CD4-positive, alpha-beta T cell treated with Interleukin-2 at 100 ng/mL for 4 hours (primary cell): ENCODE measurements around the gene ETDB.
A peak's percentile ranks its signal among the peaks of the same experiment; 100 is the strongest.
"Not testable (repeated sequence)": the region's sequence is repeated elsewhere in the genome, so short reads cannot be mapped to it uniquely, and the experiment has no call there.

Experiments
- DNase-seq: peaks from one replicate; pipeline ENCODE4 v3.0.0-alpha.2; 2020; ENCODE audit warnings: low spot score

Gene ETDB

GRCh38 chrX:135120056-135120576 lies at the start of gene ETDB:
ETDB (minus strand) TSS chrX:135120526; CDS start chrX:135119261, 1,265 bp downstream.
- DNase-seq = not testable (repeated sequence)

- not testable (repeated sequence) for DNase-seq
Measured at GRCh38 chrX:135169534-135169933, 49.2 kb upstream of the ETDB start.

GRCh38 chrX:135168486-135168885 lies 48.2 kb upstream of the ETDB start:
- DNase-seq = no peak

GRCh38 chrX:135154688-135155087 lies 34.4 kb upstream of the ETDB start:
- DNase-seq = not testable (repeated sequence)

- DNase-seq = not testable (repeated sequence)
Measured at GRCh38 chrX:135126145-135126544, 5.8 kb upstream of the ETDB start.

GRCh38 chrX:135116064-135116463 lies 4.3 kb downstream of the ETDB start:
- DNase-seq = not testable (repeated sequence)

GRCh38 chrX:135114392-135114791 lies 5.9 kb downstream of the ETDB start:
- DNase-seq = no peak

GRCh38 chrX:135112743-135113142 lies 7.6 kb downstream of the ETDB start:
- DNase-seq = no peak

- DNase-seq = peak; percentile 43
Measured at GRCh38 chrX:135112096-135112729, 8.1 kb downstream of the ETDB start.

GRCh38 chrX:135109554-135109953 lies 10.8 kb downstream of the ETDB start:
- no peak for DNase-seq

GRCh38 chrX:135099493-135099783 lies 20.9 kb downstream of the ETDB start:
- no peak for DNase-seq

GRCh38 chrX:135097196-135097744 lies 23.1 kb downstream of the ETDB start:
- DNase-seq = not testable (repeated sequence)

GRCh38 chrX:135095715-135096114 lies 24.6 kb downstream of the ETDB start:
- DNase-seq = no peak

- DNase-seq = no peak
Measured at GRCh38 chrX:135094726-135095125, 25.6 kb downstream of the ETDB start.

- no peak for DNase-seq
Measured at GRCh38 chrX:135089126-135089525, 31.2 kb downstream of the ETDB start.

GRCh38 chrX:135087867-135088266 lies 32.5 kb downstream of the ETDB start:
- no peak for DNase-seq

- DNase-seq = peak; percentile 76
Measured at GRCh38 chrX:135086197-135086854, 34.0 kb downstream of the ETDB start.

- no peak for DNase-seq
Measured at GRCh38 chrX:135081693-135082404, 38.5 kb downstream of the ETDB start.
